ACC112 (cell line): ENCODE data around the gene PTPRB.

Experiments
- H2AFZ ChIP-seq: fragments of 200-600 bp; sonication (generic); one replicate; pipeline ENCODE4 v1.6.0; 2017; ENCODE audit warnings: antibody characterized with exemption, low read length; ENCODE audit not compliant: unreplicated experiment
- H3K27ac ChIP-seq: fragments of 200-600 bp; sonication (generic); 2 replicates; pipeline ENCODE4 v1.5.1; 2014; ENCODE audit warnings: low read depth, mild to moderate bottlenecking, antibody characterized with exemption, low read length, moderate library complexity
- H3K27me3 ChIP-seq: fragments of 200-600 bp; sonication (generic); 2 replicates; pipeline ENCODE4 v1.6.1; 2014; ENCODE audit warnings: mild to moderate bottlenecking, antibody characterized with exemption, low read length, moderate library complexity, mixed read lengths; ENCODE audit not compliant: insufficient read depth
- H3K36me3 ChIP-seq: fragments of 200-600 bp; sonication (generic); 2 replicates; pipeline ENCODE4 v1.6.1; 2016; ENCODE audit warnings: mild to moderate bottlenecking, antibody characterized with exemption, low read length, moderate library complexity, mixed read lengths; ENCODE audit not compliant: insufficient read depth
- H3K4me1 ChIP-seq: fragments of 200-600 bp; sonication (generic); one replicate; pipeline ENCODE4 v1.6.1; 2016; ENCODE audit warnings: low read length, mixed read lengths; ENCODE audit not compliant: insufficient read depth, unreplicated experiment, control insufficient read depth
- H3K4me3 ChIP-seq: fragments of 200-600 bp; sonication (generic); 2 replicates; pipeline ENCODE4 v1.5.1; 2014; ENCODE audit warnings: mild to moderate bottlenecking, low read depth, low read length
- H3K79me2 ChIP-seq: fragments of 200-600 bp; sonication (generic); one replicate; pipeline ENCODE4 v1.6.0; 2016; ENCODE audit warnings: low read length; ENCODE audit not compliant: control insufficient read depth, unreplicated experiment, insufficient read depth

The PTPRB gene

GRCh38 chr12:70571029-70571428 lies 66.2 kb downstream of the PTPRB start:
- no peaks in the 10 kb centered on the region for H3K36me3 ChIP-seq
- no peak overlapping the region for H3K4me3 ChIP-seq
- H3K79me2 ChIP-seq, result no peaks in the 10 kb centered on the region
- no peak overlapping the region for H3K27ac ChIP-seq
- H3K4me1 ChIP-seq, result no peaks in the 10 kb centered on the region
- no peaks in the 10 kb centered on the region for H3K27me3 ChIP-seq
- no peak overlapping the region for H2AFZ ChIP-seq

GRCh38 chr12:70561550-70561949 lies 75.7 kb downstream of the PTPRB start:
- H3K36me3 ChIP-seq, result no peaks in the 10 kb centered on the region; the same call in 1 of the 2 replicates
- H3K4me3 ChIP-seq, result no peak overlapping the region
- no peak overlapping the region for H3K27ac ChIP-seq
- no peaks in the 10 kb centered on the region for H3K4me1 ChIP-seq
- no peaks in the 10 kb centered on the region for H3K79me2 ChIP-seq
- H3K27me3 ChIP-seq, result no peaks in the 10 kb centered on the region
- no peak overlapping the region for H2AFZ ChIP-seq

- Histone ChIP-seq H3K36me3 (no peaks in the 10 kb centered on the region; the same call in 1 of the 2 replicates), H3K4me3 (no peak overlapping the region), H2AFZ (no peak overlapping the region), H3K4me1 (no peaks in the 10 kb centered on the region), H3K27me3 (no peaks in the 10 kb centered on the region), H3K79me2 (no peaks in the 10 kb centered on the region), H3K27ac (no peak overlapping the region)
Observed at GRCh38 chr12:70560671-70561070, 76.6 kb downstream of the PTPRB start.

- Histone ChIP-seq H3K36me3 (no peaks in the 10 kb centered on the region; the same call in 1 of the 2 replicates), H2AFZ (no peak overlapping the region), H3K4me1 (no peaks in the 10 kb centered on the region), H3K27me3 (no peaks in the 10 kb centered on the region), H3K27ac (no peak overlapping the region), H3K79me2 (no peaks in the 10 kb centered on the region), H3K4me3 (no peak overlapping the region)
Observed at GRCh38 chr12:70559390-70559789, 77.8 kb downstream of the PTPRB start.

GRCh38 chr12:70557583-70558191 lies 79.5 kb downstream of the PTPRB start:
- H3K4me3 ChIP-seq, result no peak overlapping the region
- no peak overlapping the region for H3K27ac ChIP-seq
- no peaks in the 10 kb centered on the region; the same call in 1 of the 2 replicates for H3K36me3 ChIP-seq
- no peaks in the 10 kb centered on the region for H3K79me2 ChIP-seq
- no peaks in the 10 kb centered on the region for H3K4me1 ChIP-seq
- no peak overlapping the region for H2AFZ ChIP-seq
- no peaks in the 10 kb centered on the region for H3K27me3 ChIP-seq

GRCh38 chr12:70556179-70556869 lies 80.9 kb downstream of the PTPRB start:
- no peaks in the 10 kb centered on the region for H3K27me3 ChIP-seq
- H2AFZ ChIP-seq, result no peak overlapping the region
- no peaks in the 10 kb centered on the region for H3K4me1 ChIP-seq
- H3K27ac ChIP-seq, result no peak overlapping the region
- H3K4me3 ChIP-seq, result no peak overlapping the region
- no peaks in the 10 kb centered on the region; the same call in 1 of the 2 replicates for H3K36me3 ChIP-seq
- H3K79me2 ChIP-seq, result no peaks in the 10 kb centered on the region

- H3K79me2 ChIP-seq, result no peaks in the 10 kb centered on the region
- no peaks in the 10 kb centered on the region; the same call in 1 of the 2 replicates for H3K36me3 ChIP-seq
- no peak overlapping the region for H2AFZ ChIP-seq
- H3K4me3 ChIP-seq, result no peak overlapping the region
- H3K27ac ChIP-seq, result no peak overlapping the region
- H3K4me1 ChIP-seq, result no peaks in the 10 kb centered on the region
- H3K27me3 ChIP-seq, result no peaks in the 10 kb centered on the region
Observed at GRCh38 chr12:70555081-70555480, 82.1 kb downstream of the PTPRB start.

GRCh38 chr12:70553391-70553859 lies 83.8 kb downstream of the PTPRB start:
- Histone ChIP-seq H2AFZ (no peak overlapping the region), H3K79me2 (no peaks in the 10 kb centered on the region), H3K36me3 (no peaks in the 10 kb centered on the region), H3K27me3 (no peaks in the 10 kb centered on the region), H3K27ac (no peak overlapping the region), H3K4me1 (no peaks in the 10 kb centered on the region), H3K4me3 (no peak overlapping the region)

- no peaks in the 10 kb centered on the region for H3K27me3 ChIP-seq
- H2AFZ ChIP-seq, result no peak overlapping the region
- no peaks in the 10 kb centered on the region for H3K79me2 ChIP-seq
- H3K36me3 ChIP-seq, result no peaks in the 10 kb centered on the region
- H3K4me3 ChIP-seq, result no peak overlapping the region
- no peak overlapping the region for H3K27ac ChIP-seq
- no peaks in the 10 kb centered on the region for H3K4me1 ChIP-seq
Observed at GRCh38 chr12:70551731-70552130, 85.5 kb downstream of the PTPRB start.

- Histone ChIP-seq H3K79me2 (no peaks in the 10 kb centered on the region), H3K4me3 (no peak overlapping the region), H3K36me3 (no peaks in the 10 kb centered on the region), H3K27me3 (no peaks in the 10 kb centered on the region), H3K27ac (no peak overlapping the region), H2AFZ (no peak overlapping the region), H3K4me1 (no peaks in the 10 kb centered on the region)
Observed at GRCh38 chr12:70550180-70550577, 87.0 kb downstream of the PTPRB start.
